ENCODE measurements around the gene LYL1.

- TF ChIP-seq CTCF (IDR thresholded peaks at IDR 0.05) (no peak), POLR2AphosphoS5 (IDR thresholded peaks at IDR 0.05) (no peak)
Measured at GRCh38 chr19:13050274-13050673, 52.4 kb downstream of the LYL1 start.
